Stimulated activated CD4-positive, alpha-beta T cell treated with anti-CD3 and anti-CD28 coated beads, Interleukin-2, amount 100 ng/mL, for 24 hours (primary cell): ENCODE results near the gene ADARB1.
A peak's percentile ranks its signal among the peaks of the same experiment; 100 is the strongest.
"Not testable (repeated sequence)": the region's sequence is repeated elsewhere in the genome, so short reads cannot be mapped to it uniquely, and the experiment has no call there.

Source experiments
- DNase-seq, 2 donors: peaks; one replicate each; pipeline ENCODE4 v3.0.0-alpha.2; 2020

Gene ADARB1

GRCh38 chr21:45074048-45074817 is at the start of gene ADARB1:
ADARB1 (plus strand) TSS chr21:45074580; CDS start chr21:45171657, 97,077 bp downstream.
- DNase-seq = peak; percentile 68 to 71

- DNase-seq = no peak
Measured at GRCh38 chr21:45026066-45026745, 48.2 kb upstream of the ADARB1 start.

- DNase-seq = no peak
Measured at GRCh38 chr21:45026826-45027225, 47.6 kb upstream of the ADARB1 start.

- DNase-seq = no peak
Measured at GRCh38 chr21:45027241-45028196, 46.9 kb upstream of the ADARB1 start.

GRCh38 chr21:45028645-45029044 is 45.7 kb upstream of the ADARB1 start:
- not testable (repeated sequence) for DNase-seq

GRCh38 chr21:45029298-45029947 is 45.0 kb upstream of the ADARB1 start:
- no peak for DNase-seq

- DNase-seq = no peak
Measured at GRCh38 chr21:45029948-45030681, 44.3 kb upstream of the ADARB1 start.

- DNase-seq = no peak
Measured at GRCh38 chr21:45030682-45031570, 43.5 kb upstream of the ADARB1 start.

- no peak for DNase-seq
Measured at GRCh38 chr21:45031571-45032191, 42.7 kb upstream of the ADARB1 start.

GRCh38 chr21:45032332-45032731 is 42.0 kb upstream of the ADARB1 start:
- no peak for DNase-seq

GRCh38 chr21:45032977-45033710 is 41.2 kb upstream of the ADARB1 start:
- no peak for DNase-seq

- DNase-seq = no peak
Measured at GRCh38 chr21:45033791-45034555, 40.4 kb upstream of the ADARB1 start.

GRCh38 chr21:45034556-45035476 is 39.6 kb upstream of the ADARB1 start:
- DNase-seq = no peak

GRCh38 chr21:45035477-45035848 is 38.9 kb upstream of the ADARB1 start:
- DNase-seq = no peak

GRCh38 chr21:45036630-45037029 is 37.8 kb upstream of the ADARB1 start:
- no peak for DNase-seq

- DNase-seq = no peak
Measured at GRCh38 chr21:45037986-45038385, 36.4 kb upstream of the ADARB1 start.

GRCh38 chr21:45039317-45040156 is 34.8 kb upstream of the ADARB1 start:
- DNase-seq = no peak
